Large intestine (tissue), 3 donors: Measurements from ENCODE around the gene TMEM184A. TPM values are rescaled to one million over a fixed set of nuclear protein-coding genes. Genes with fewer than 3 reads are reported as not detected.

Source experiments
- DNase-seq, 2 donors: peaks; one replicate each; pipeline versions ENCODE4 v3.0.0 to v3.0.0-alpha.2; 2013
- H3K27ac ChIP-seq: one replicate; pipeline ENCODE4 v1.5.1; 2013; ENCODE audit warnings: low read length
- H3K27me3 ChIP-seq: 2 replicates; pipeline ENCODE4 v1.6.1; 2013; ENCODE audit warnings: low read length; ENCODE audit not compliant: control insufficient read depth, insufficient read depth
- H3K36me3 ChIP-seq: 2 replicates; pipeline ENCODE4 v1.6.1; 2013; ENCODE audit warnings: low read length; ENCODE audit not compliant: control insufficient read depth, insufficient read depth
- H3K4me1 ChIP-seq: one replicate; pipeline ENCODE4 v1.6.1; 2013; ENCODE audit warnings: low read length; ENCODE audit not compliant: control insufficient read depth, insufficient read depth
- H3K4me3 ChIP-seq: one replicate; pipeline ENCODE4 v1.5.1; 2013; ENCODE audit warnings: low read length
- H3K9me3 ChIP-seq: one replicate; pipeline ENCODE4 v1.6.1; 2013; ENCODE audit warnings: mild to moderate bottlenecking, low read depth, low read length, moderate library complexity; ENCODE audit not compliant: control insufficient read depth
- WGBS: methylation state at CpG from one replicate; pipeline ENCODE4 v1.1.5; 2013; ENCODE audit warnings: low lambda C conversion rate; ENCODE audit not compliant: insufficient coverage; 5-methylcytosine and 5-hydroxymethylcytosine counted together
- polyA plus RNA-seq: library from polyadenylated mRNA; unstranded; fragments of 120-200 nt; gene quantifications from one replicate; pipeline ENCODE4 v1.2.1, GENCODE V29; 2013

The TMEM184A gene
- polyA plus RNA-seq, 1 donor = 58.6 TPM

- Histone ChIP-seq H3K9me3 (peaks cover 6% of the 10 kb centered on the region), H3K27ac (peak overlapping the region; percentile 96), H3K27me3 (no peaks in the 10 kb centered on the region), H3K36me3 (peaks cover 17% of the 10 kb centered on the region), H3K4me1 (peaks cover 47% of the 10 kb centered on the region), H3K4me3 (peak overlapping the region; percentile 82)
- peak; percentile 90 to 93 for DNase-seq
- no CpG with 5 or more reads among the region's 36 CpGs for WGBS
These were observed 23.4 kb downstream of the TMEM184A start for GRCh38 chr7:1532456-1533254.

- DNase-seq = peak in 1 of 2 donors; percentile 39
- Histone ChIP-seq H3K27ac (peak overlapping the region; percentile 96), H3K4me3 (peak overlapping the region; percentile 82), H3K9me3 (peaks cover 3% of the 10 kb centered on the region), H3K27me3 (no peaks in the 10 kb centered on the region), H3K36me3 (peaks cover 17% of the 10 kb centered on the region), H3K4me1 (peaks cover 42% of the 10 kb centered on the region)
- no CpG with 5 or more reads among the region's 10 CpGs for WGBS
These were observed 24.0 kb downstream of the TMEM184A start for GRCh38 chr7:1531979-1532455.

- DNase-seq = peak in 1 of 2 donors; percentile 65
- Histone ChIP-seq H3K27ac (peak overlapping the region; percentile 96), H3K4me1 (peaks cover 36% of the 10 kb centered on the region), H3K27me3 (no peaks in the 10 kb centered on the region), H3K4me3 (peak overlapping the region; percentile 82), H3K9me3 (no peaks in the 10 kb centered on the region), H3K36me3 (peaks cover 17% of the 10 kb centered on the region)
- WGBS = no CpG with 5 or more reads among the region's 55 CpGs
These were observed 24.6 kb downstream of the TMEM184A start for GRCh38 chr7:1531263-1531978.

GRCh38 chr7:1530946-1531262, 25.1 kb downstream of the TMEM184A start:
- Histone ChIP-seq H3K27ac (no peak overlapping the region), H3K9me3 (no peaks in the 10 kb centered on the region), H3K4me3 (peak overlapping the region; percentile 82), H3K4me1 (peaks cover 32% of the 10 kb centered on the region), H3K27me3 (no peaks in the 10 kb centered on the region), H3K36me3 (peaks cover 14% of the 10 kb centered on the region)
- WGBS = no CpG with 5 or more reads among the region's 45 CpGs
- DNase-seq = peak in 1 of 2 donors; percentile 41

GRCh38 chr7:1529383-1530116, 26.5 kb downstream of the TMEM184A start:
- Histone ChIP-seq H3K4me3 (no peak overlapping the region), H3K27ac (no peak overlapping the region), H3K9me3 (no peaks in the 10 kb centered on the region), H3K27me3 (no peaks in the 10 kb centered on the region), H3K36me3 (peaks cover 1% of the 10 kb centered on the region), H3K4me1 (peaks cover 38% of the 10 kb centered on the region)
- no peak for DNase-seq
- no CpG with 5 or more reads among the region's 21 CpGs for WGBS

- no peaks in the 10 kb centered on the region for H3K27me3 ChIP-seq
- H3K36me3 ChIP-seq = no peaks in the 10 kb centered on the region
- H3K4me3 ChIP-seq = no peak overlapping the region
- no peaks in the 10 kb centered on the region for H3K9me3 ChIP-seq
- DNase-seq = no peak
- H3K4me1 ChIP-seq = peaks cover 34% of the 10 kb centered on the region
- no CpG with 5 or more reads among the region's 6 CpGs for WGBS
- H3K27ac ChIP-seq = no peak overlapping the region
These were observed 29.7 kb downstream of the TMEM184A start for GRCh38 chr7:1526271-1526754.

- no peak for DNase-seq
- Histone ChIP-seq H3K27me3 (no peaks in the 10 kb centered on the region), H3K36me3 (no peaks in the 10 kb centered on the region), H3K27ac (no peak overlapping the region), H3K4me1 (peaks cover 34% of the 10 kb centered on the region), H3K4me3 (no peak overlapping the region), H3K9me3 (no peaks in the 10 kb centered on the region)
- no CpG with 5 or more reads among the region's 6 CpGs for WGBS
These were observed 30.6 kb downstream of the TMEM184A start for GRCh38 chr7:1525409-1525808.

- Histone ChIP-seq H3K4me3 (peak overlapping the region; percentile 22), H3K9me3 (peaks cover 8% of the 10 kb centered on the region), H3K4me1 (peaks cover 26% of the 10 kb centered on the region), H3K36me3 (no peaks in the 10 kb centered on the region), H3K27me3 (no peaks in the 10 kb centered on the region), H3K27ac (peak overlapping the region; percentile 95)
- WGBS = no CpG with 5 or more reads among the region's 17 CpGs
- DNase-seq = peak; percentile 88 to 95
These were observed 32.2 kb downstream of the TMEM184A start for GRCh38 chr7:1523844-1524243.

GRCh38 chr7:1523208-1523607, 32.8 kb downstream of the TMEM184A start:
- H3K9me3 ChIP-seq = peaks cover 11% of the 10 kb centered on the region
- DNase-seq = peak; percentile 79 to 94
- H3K4me3 ChIP-seq = peak overlapping the region; percentile 22
- peak overlapping the region; percentile 95 for H3K27ac ChIP-seq
- no CpG with 5 or more reads among the region's 13 CpGs for WGBS
- H3K4me1 ChIP-seq = peaks cover 26% of the 10 kb centered on the region
- no peaks in the 10 kb centered on the region for H3K27me3 ChIP-seq
- no peaks in the 10 kb centered on the region for H3K36me3 ChIP-seq

- Histone ChIP-seq H3K27ac (no peak overlapping the region), H3K36me3 (no peaks in the 10 kb centered on the region), H3K4me1 (peaks cover 26% of the 10 kb centered on the region), H3K27me3 (no peaks in the 10 kb centered on the region), H3K4me3 (no peak overlapping the region), H3K9me3 (peaks cover 11% of the 10 kb centered on the region)
- no peak for DNase-seq
- whole genome bisulfite sequencing = 100% methylated on average over 2 of the region's 11 CpGs
These were observed 34.5 kb downstream of the TMEM184A start for GRCh38 chr7:1521456-1521855.
